ENCODE measurements around the gene PRDM5.
"Not testable (repeated sequence)": the region's sequence is repeated elsewhere in the genome, so short reads cannot be mapped to it uniquely, and the experiment has no call there.

The PRDM5 gene

GRCh38 chr4:120741636-120742035 is 180.9 kb downstream of the PRDM5 start:
- not testable (repeated sequence) for DNase-seq

GRCh38 chr4:120736312-120736711 is 186.2 kb downstream of the PRDM5 start:
- no peak for DNase-seq

- DNase-seq: no peak
Measured at GRCh38 chr4:120733968-120734367, 188.6 kb downstream of the PRDM5 start.

DNA sequence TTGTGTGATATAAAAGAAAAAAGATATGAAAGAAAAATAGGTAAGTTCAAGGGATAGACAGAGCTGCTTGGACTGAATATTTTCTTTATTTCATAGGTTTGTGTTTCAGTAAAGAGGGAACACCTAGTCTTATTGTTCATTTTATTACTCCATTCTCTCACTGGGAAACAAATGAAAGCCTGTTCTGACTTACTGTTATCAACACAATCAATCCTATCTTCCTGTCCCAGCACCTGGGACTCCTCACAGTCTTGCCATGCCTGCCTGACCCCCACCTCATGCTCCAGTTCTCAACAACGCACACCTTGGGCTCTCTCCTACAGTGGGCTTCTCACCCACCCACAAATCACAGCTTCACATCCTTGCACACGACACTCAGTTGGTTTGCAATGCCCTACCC is 189.5 kb downstream of the PRDM5 start:
- no peak for DNase-seq

DNA sequence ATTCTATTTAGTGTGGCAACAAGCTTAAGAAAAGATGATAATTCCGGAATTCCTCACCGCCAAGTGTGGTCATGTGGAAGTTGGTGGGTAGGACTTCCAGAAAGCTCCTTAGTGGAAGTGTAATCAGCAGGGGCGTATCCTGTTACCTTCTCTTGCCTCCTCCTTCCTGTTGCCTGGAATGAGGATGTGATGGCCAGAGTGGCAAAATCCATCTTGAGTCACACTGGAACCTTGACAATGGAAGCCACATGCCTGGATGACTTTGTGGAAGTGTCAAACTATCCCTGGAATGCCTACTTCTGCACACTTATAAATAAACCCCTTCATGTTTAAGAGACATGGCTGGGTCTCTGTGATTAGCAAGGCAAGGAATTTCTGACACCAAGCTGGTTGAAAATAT is 191.0 kb downstream of the PRDM5 start:
- DNase-seq: peak; percentile 52

DNA sequence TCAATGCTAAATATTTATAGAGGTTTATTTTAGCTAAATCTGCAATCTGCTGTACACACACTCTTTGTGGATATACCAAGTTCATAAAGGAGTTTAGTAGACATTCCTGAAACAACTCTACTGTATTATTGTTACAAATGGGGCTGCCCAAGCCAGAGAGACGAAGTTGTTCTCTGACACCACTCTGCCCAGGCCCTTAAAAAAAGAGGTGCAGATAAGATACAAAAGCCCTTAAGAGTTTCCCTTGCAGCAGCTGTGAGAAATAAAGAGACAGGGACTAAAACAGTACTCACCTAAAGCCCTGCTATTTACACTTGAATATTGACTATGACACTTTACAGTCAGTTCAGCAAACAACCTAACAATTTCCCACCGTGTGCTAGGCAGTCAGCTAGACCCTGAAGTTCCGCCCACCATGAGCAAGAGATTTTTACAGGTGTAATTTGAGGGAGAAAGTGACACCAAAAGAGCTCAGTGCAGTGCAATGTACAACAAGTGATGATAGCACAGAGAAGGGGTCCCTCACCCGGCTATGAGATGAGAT is 191.7 kb downstream of the PRDM5 start:
- DNase-seq: no peak

DNA sequence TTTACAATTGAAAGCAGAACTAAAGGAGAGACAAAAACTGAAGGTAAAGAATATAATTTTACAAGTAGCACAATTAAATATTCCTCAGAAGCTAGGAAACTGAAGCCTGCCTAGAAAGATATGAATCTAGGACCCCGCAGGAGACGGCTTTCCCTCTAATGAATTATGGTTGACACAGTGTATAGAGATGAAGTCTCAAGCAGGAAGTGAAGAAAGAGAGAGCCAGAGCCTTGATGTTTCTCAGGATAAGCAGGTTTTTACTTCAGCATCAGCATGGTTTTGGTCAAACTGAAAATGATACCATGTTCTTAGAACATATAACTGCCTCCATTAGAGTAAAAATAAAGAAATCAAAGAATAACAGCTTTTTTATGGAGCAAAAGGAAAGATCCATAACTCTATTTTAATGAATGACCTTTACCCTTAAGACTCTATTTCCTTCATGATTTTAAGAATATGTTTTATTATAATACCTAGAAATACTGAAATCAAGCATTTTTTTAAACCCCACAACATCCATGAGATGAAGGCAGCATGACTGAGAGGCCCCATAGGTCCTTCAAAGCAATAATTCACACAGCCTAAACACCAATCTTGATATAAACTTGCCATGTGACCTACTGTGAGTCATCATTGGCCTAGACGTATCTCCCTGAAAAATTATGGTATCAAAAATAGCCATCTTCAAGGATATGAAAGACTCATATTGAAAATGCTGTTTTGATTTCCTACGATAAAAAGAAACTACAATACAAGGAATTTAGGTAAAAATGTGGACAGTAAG is 193.4 kb downstream of the PRDM5 start:
- DNase-seq: no peak

DNA sequence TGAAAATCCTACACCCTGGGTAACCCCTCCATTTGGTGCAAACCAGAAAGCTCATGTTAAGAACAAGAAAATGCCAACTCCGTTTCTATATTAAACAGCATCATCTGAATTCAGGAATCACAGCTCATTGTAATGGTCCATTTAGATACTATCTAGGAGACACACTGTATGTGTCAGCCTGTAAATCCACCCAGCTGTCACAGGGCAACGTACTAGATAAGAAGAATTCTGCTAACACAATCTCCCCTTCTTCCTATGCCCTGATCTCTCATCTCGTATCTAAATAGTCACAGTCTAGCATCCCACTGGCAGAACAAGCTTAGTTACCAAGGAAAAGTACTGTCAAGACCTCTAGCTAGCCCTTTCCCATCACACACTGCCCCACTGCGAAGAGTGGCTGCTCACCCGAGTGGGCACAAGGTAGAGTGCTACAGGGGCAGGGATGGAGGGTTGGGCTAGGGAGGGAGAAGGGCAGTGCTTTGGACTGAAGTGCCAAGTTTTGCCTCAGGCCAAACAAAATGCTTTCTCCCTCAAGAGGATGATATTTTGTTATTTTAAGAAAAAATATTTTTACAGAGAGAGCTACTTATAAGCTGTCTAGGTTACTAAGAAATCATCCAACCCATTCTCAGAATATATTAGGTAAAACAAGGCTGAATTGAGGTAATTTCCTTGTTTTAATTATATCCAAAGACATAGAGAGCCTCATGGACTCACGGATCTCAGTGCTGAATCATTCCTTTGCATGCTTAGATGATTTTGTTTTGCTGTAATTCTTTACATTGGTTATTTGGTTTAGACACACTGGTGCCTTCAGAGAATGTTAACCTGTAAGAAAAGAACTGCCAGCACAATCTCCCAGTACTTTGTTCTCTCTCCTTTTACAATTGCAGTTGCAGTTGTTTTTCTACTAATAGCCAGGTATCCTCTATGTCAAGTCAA is 196.6 kb downstream of the PRDM5 start:
- DNase-seq: no peak

GRCh38 chr4:120724656-120725055 is 197.9 kb downstream of the PRDM5 start:
- no peak for DNase-seq

- no peak for DNase-seq
Measured at GRCh38 chr4:120723986-120724385, 198.5 kb downstream of the PRDM5 start.

GRCh38 chr4:120723105-120723504 is 199.4 kb downstream of the PRDM5 start:
- DNase-seq: no peak

DNA sequence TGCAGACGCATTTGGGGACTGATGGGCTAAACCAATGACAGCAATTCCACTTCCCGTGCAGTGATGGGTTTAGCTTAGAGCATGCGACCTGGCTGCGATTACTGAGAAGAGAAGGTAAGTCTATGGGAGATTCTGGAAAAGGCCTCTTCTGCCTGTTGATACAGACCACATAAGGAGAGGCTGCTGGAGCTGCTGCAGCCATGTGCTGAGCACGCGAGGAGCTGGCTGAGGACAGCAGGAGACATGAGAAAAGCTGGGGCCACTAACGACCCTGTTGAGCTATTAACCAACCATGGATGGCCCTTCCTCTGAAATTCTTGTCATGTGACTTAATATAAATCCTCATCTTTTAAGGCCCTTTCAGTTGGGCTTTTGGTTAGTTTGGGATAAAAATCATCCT is 199.9 kb downstream of the PRDM5 start:
- no peak for DNase-seq

DNA sequence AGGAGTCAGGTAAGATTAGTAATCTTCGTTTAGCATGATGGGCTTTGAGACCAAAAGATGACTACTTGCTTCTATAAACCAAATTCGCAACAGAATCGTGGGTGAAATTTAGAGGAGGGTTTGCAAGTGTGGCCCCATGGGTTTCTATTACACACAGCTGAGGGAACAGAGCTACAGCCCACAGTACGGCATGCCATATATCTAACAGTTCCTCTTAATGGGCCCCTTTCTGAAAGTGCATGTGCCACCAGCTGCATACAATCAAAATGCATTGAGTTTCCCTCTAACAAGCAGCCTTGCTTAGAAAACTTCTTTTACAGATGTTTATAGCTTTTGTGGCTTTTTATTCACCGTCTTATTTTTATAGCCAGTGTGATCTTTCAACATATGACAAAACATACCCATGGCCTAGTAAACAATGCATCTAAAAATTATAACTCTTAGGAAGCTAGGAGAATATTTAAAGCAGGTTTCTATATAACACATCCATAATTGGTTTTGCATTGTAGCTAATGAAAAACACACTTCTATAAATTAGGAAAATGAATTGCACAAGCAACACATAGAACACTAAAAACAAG is 202.1 kb downstream of the PRDM5 start:
- DNase-seq: no peak

DNA sequence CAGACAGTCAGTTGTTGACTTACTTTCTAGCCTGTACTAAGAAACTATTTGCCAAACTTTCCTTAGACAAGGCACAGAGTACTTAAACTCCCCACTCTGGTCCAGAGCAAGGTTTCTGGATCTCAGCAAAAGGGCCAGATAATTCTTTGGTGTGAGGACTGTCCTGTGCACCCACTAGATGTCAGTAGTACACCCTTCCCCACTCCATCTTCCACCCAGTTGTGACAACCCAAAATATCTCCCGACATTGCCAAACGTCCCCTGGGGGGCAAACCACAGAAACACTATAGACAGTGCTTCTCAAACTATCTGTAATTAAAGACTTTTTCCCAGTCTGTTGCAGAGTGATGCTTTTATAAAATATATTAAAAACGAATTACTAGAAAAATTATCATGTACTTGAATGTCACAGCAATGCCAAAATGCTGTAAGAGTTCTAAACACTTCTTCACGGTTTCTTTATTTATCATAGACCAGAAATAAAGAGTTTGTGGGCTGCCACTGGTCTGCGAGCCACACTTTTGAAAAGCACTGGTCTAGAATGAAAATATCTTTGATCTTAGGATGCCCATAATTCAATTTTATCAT is 203.5 kb downstream of the PRDM5 start:
- DNase-seq: peak; percentile 49

GRCh38 chr4:120716346-120716745 is 206.2 kb downstream of the PRDM5 start:
- no peak for DNase-seq

DNA sequence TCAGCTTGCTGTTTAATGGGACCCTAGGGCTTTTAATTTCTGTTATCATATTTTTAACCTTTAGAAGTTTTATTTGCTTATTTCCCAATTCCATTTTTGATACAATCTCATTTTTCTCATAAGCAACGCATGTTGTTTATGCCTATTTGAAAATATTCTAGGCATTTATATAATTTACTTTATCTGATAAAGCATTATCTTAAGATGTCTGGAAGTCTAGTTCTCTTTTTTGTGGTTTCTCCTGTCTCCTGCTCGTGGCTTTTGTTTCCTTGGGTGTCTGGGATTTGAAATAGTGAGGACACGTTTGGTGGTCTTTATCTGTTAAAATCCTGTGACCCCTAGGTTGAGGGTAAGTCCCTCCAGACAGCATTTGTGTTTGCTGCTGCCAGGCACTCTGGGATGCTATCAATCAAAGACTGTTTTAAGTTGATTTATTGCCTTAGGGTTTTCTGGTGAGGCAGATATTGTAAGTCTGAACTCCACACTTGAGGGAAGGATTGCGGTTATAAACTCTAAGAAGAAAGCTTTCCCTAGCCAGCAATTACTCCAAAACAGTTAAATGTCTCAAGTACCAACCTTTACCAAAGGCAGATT is 208.0 kb downstream of the PRDM5 start:
- no peak for DNase-seq

DNA sequence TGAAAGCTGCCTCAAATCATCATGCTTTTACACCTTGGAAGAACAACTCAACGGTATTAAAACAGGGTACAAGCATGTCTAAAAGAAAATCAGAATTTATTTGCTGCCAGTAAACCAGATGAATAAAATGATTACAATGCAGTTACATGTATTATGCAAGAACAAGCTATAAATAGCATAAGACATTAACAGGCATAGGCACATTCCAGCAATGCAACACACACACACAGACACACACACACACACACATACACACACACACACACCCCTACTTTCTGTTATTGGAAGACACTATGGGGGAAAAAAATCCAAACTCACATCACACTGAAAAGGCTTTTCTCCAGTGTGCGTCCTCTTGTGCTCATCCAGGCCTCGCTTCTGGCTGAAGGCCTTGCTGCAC is 212.5 kb downstream of the PRDM5 start:
- peak; percentile 25 for DNase-seq

DNA sequence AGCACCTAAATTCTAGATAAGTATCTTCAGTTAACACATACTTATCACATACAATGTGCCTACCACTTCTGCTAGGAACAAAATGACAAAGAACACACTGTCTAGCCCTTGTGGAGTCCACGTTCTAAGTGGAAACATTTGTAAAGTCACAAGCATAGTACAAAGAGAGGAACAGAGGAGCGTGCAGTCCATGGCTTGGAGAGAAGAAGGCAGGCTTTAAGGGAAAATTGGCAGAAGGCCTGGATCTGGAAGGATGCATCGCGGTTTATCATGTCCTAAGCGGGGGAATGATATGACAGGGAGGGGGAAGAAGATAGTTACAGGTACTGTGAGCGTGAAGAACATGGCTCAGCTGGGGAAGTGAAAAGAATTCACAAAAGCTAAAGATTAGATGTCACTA is 218.0 kb downstream of the PRDM5 start:
- no peak for DNase-seq

DNA sequence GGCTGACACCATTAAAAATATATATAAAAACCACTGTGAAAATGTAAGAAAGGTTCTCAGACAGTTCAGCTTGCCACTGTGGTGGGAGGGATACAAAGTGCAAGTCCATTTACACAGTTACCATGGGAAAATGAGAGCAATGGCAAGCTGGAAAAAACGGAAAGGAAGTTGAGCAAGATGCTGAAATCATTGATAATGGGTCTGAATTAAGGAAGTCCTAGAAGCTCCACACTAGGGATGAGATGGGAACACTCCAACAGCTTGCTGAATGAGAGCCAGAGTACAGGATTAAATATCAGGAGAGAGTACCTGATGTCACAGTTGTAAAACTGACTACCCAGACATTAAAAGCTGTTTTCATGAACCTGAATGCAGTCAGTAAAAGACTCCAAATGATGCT is 218.6 kb downstream of the PRDM5 start:
- no peak for DNase-seq

DNA sequence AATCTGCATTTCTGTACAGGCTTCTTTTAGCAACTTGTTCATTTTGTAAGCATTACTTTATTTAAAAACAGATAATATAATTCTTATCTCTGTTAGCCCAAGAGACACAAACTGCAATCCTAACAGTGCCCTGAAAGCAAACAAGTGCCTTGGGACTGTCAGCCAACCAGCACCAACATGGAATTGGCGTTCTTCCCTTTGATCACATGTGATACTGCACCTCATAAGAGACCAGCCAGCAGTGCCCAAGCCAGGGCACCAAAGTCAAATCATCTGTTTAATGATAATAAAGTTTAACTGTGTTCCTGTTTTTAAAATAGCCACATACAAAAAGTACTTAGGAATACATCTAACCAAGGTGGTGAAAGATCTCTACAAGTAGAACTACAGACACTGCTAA is 223.2 kb downstream of the PRDM5 start:
- no peak for DNase-seq

DNA sequence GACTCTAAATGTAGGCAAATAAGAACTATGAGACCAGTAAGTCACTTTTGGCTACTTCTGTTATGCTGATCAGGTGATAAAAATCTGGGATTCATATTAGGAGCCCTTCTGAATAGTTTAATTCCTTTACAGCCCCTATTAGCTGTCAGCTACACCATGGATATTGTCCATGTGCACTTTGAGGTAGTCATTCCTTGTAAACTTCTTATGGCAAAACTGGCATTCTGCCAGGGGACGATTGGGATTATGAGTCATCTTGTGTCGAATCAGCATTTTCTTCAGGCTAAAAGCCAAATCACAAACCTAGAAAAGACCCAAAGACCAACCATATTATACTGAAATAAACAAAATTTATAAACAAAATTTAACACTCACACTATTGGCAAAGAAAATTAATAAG is 227.6 kb downstream of the PRDM5 start:
- peak; percentile 77 for DNase-seq

GRCh38 chr4:120693816-120694215 is 228.7 kb downstream of the PRDM5 start:
- DNase-seq: no peak

- DNase-seq: peak; percentile 81
Measured at GRCh38 chr4:120692964-120693363, 229.6 kb downstream of the PRDM5 start.
